HEK293 (cell line): ENCODE results near the gene ACSL3.

Experiments used
- CTCF ChIA-PET: fragments of 350-600 bp; formaldehyde crosslinking; extraction: SDS; loops from one replicate; lab custom pipeline; 2021; ENCODE audit warnings: antibody characterized with exemption; lab: Yijun Ruan, JAX
- POLR2A ChIA-PET: fragments of 300-600 bp; formaldehyde crosslinking; extraction: SDS; loops from one replicate; lab custom pipeline; 2020; ENCODE audit warnings: antibody characterized with exemption, inconsistent platforms; lab: Yijun Ruan, JAX
- H3K27ac ChIP-seq: fragments of 200-500 bp; sonication (Bioruptor generic); 2 replicates; pipeline ENCODE4 v1.5.1; 2014; ENCODE audit warnings: low read depth, low read length, control low read depth, inconsistent platforms; ENCODE audit errors: extremely low read depth
- H3K36me3 ChIP-seq, 2 experiments: fragments of 200-500 bp in 1 of 2; sonication (Bioruptor generic) in 1 of 2; 1 replicate in 1 of 2; 2 replicates in 1 of 2; pipeline ENCODE4 v1.5.1; 2014 to 2017; ENCODE audit warnings: inconsistent platforms in 2 of 2, low read length in 2 of 2; ENCODE audit not compliant: control insufficient read depth in 2 of 2, insufficient read depth in 1 of 2
- H3K4me1 ChIP-seq: fragments of 200-500 bp; sonication (Bioruptor generic); 2 replicates; pipeline ENCODE4 v1.5.1; 2014; ENCODE audit warnings: mild to moderate bottlenecking, low read length, inconsistent platforms; ENCODE audit not compliant: control insufficient read depth, insufficient read depth
- H3K4me3 ChIP-seq: 2 replicates; pipeline ENCODE4 v1.5.1; 2011; ENCODE audit warnings: low read depth, mild to moderate bottlenecking, control low read depth, low read length, moderate library complexity
- H3K9me3 ChIP-seq: fragments of 200-500 bp; sonication (Bioruptor generic); 2 replicates; pipeline ENCODE4 v1.5.1; 2014; ENCODE audit warnings: low read depth, low read length, inconsistent platforms; ENCODE audit not compliant: control insufficient read depth, insufficient read depth
- PRDM1 ChIP-seq: fragments of 450-650 bp; formaldehyde crosslinking; IDR thresholded peaks from 2 replicates; pipeline ENCODE4; 2016; ENCODE audit warnings: missing biosample characterization, missing genetic modification characterization
- TRIM28 ChIP-seq: IDR thresholded peaks from 2 replicates; pipeline ENCODE4 v1.6.1; 2011; ENCODE audit warnings: low read length, control low read depth, borderline replicate concordance
- ZBTB17 ChIP-seq: fragments of 450-650 bp; formaldehyde crosslinking; IDR thresholded peaks from 2 replicates; pipeline ENCODE4 v1.5.1; 2016; ENCODE audit warnings: missing biosample characterization, missing genetic modification characterization
- ZNF335 ChIP-seq: fragments of 450-650 bp; formaldehyde crosslinking; conservative IDR thresholded peaks from 2 replicates; pipeline ENCODE4 v1.5.1; 2016; ENCODE audit warnings: missing biosample characterization, missing genetic modification characterization
- ZNF366 ChIP-seq: fragments of 450-650 bp; formaldehyde crosslinking; conservative IDR thresholded peaks from 2 replicates; pipeline ENCODE4 v1.5.1; 2016; ENCODE audit warnings: missing biosample characterization, missing genetic modification characterization
- ZNF449 ChIP-seq: fragments of 450-650 bp; formaldehyde crosslinking; IDR thresholded peaks from 2 replicates; pipeline ENCODE4 v1.5.1; 2017; ENCODE audit warnings: missing biosample characterization, mild to moderate bottlenecking, missing genetic modification characterization, moderate library complexity
- ZNF571 ChIP-seq: fragments of 450-650 bp; formaldehyde crosslinking; IDR thresholded peaks from 2 replicates; pipeline ENCODE4 v1.5.0; 2017; ENCODE audit warnings: missing biosample characterization, missing genetic modification characterization
- ZNF777 ChIP-seq: fragments of 450-650 bp; formaldehyde crosslinking; IDR thresholded peaks from 2 replicates; pipeline ENCODE4 v1.5.1; 2017; ENCODE audit warnings: missing biosample characterization, missing genetic modification characterization, borderline replicate concordance
- TF ChIP-seq, protein P1 (sequence below): fragments of 450-650 bp; formaldehyde crosslinking; IDR thresholded peaks from 2 replicates; pipeline ENCODE4 v1.5.1; 2016; ENCODE audit warnings: missing biosample characterization, missing genetic modification characterization
- TF ChIP-seq, protein P2 (sequence below): fragments of 450-650 bp; formaldehyde crosslinking; IDR thresholded peaks from 2 replicates; pipeline ENCODE4 v1.5.1; 2016; ENCODE audit warnings: missing biosample characterization, missing genetic modification characterization

Gene ACSL3

GRCh38 chr2:222854773-222855700, 5.8 kb upstream of the ACSL3 start (continued):
- TF ChIP-seq, protein P1, sequence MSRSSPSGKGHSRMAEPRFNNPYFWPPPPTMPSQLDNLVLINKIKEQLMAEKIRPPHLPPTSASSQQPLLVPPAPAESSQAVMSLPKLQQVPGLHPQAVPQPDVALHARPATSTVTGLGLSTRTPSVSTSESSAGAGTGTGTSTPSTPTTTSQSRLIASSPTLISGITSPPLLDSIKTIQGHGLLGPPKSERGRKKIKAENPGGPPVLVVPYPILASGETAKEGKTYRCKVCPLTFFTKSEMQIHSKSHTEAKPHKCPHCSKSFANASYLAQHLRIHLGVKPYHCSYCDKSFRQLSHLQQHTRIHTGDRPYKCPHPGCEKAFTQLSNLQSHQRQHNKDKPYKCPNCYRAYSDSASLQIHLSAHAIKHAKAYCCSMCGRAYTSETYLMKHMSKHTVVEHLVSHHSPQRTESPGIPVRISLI (tag by site-specific recombination): no peak

DNA sequence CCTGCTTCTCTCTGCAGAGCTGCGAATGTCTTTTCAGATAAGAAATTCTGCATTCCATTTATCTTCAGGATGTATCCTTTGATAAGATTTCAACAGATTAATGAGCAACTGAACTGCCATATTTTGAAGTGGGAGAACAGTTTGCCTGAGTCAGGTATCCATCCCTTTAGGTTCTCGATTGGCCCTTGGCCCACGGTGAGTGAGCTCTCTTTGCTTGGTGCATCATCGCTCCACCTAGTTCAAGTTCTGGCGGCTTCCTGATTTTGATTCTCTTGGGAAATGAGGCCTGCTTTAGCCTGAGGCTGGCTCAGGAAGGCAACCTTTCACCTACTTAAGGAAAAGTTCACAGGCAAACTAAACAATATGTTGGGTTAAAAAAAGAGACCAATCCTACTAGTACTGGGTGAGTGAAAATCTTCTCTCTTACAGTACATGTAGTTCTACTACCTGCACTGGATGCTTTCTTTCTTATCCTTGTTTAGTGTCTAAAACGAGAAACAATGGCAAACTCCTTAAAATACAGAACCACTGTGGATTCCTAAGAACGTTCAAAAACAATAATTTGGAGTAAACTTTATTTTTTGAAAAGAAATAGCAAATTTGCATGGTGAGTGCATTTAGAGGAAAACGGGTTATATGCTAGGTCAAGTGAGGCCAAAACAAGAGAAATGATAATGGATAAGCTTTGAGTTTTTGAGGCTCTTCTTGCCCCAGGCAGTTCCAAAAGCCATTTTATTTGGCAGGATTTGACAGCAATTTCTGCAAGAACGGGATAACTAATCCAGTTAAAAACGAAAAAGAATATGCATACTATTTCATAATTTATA, 837 bp upstream of the ACSL3 start:
- H3K9me3 ChIP-seq: no peaks in the 10 kb centered on the region
- H3K4me3 ChIP-seq: peak overlapping the region; percentile 83
- ChIA-PET POLR2A (interaction anchor here (0.7 to 2.6 kb wide), 4 partner anchors 15 to 151 kb away, joined by 3 to 19 read pairs (median 4); no protein-coding TSS in a partner anchor), CTCF (interaction anchor here (0.6 to 1.3 kb wide), 3 partner anchors 24 to 1425 kb away, joined by 3 to 4 read pairs (median 3); no protein-coding TSS in a partner anchor)
- peak overlapping the region; percentile 54 for H3K27ac ChIP-seq
- no peaks in the 10 kb centered on the region for H3K36me3 ChIP-seq
- H3K4me1 ChIP-seq: peaks cover 20% of the 10 kb centered on the region
- TF ChIP-seq, protein P2, sequence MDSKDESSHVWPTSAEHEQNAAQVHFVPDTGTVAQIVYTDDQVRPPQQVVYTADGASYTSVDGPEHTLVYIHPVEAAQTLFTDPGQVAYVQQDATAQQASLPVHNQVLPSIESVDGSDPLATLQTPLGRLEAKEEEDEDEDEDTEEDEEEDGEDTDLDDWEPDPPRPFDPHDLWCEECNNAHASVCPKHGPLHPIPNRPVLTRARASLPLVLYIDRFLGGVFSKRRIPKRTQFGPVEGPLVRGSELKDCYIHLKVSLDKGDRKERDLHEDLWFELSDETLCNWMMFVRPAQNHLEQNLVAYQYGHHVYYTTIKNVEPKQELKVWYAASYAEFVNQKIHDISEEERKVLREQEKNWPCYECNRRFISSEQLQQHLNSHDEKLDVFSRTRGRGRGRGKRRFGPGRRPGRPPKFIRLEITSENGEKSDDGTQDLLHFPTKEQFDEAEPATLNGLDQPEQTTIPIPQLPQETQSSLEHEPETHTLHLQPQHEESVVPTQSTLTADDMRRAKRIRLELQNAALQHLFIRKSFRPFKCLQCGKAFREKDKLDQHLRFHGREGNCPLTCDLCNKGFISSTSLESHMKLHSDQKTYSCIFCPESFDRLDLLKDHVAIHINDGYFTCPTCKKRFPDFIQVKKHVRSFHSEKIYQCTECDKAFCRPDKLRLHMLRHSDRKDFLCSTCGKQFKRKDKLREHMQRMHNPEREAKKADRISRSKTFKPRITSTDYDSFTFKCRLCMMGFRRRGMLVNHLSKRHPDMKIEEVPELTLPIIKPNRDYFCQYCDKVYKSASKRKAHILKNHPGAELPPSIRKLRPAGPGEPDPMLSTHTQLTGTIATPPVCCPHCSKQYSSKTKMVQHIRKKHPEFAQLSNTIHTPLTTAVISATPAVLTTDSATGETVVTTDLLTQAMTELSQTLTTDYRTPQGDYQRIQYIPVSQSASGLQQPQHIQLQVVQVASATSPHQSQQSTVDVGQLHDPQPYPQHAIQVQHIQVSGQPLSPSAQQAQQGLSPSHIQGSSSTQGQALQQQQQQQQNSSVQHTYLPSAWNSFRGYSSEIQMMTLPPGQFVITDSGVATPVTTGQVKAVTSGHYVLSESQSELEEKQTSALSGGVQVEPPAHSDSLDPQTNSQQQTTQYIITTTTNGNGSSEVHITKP (tag by site-specific recombination): no peak
- TF ChIP-seq, protein P1 (tag by site-specific recombination): 0 out of 2 replicates have a peak, but pooled peaks have one; percentile 26
- TF ChIP-seq PRDM1 (tag by site-specific recombination): 0 out of 2 replicates have a peak, but pooled peaks have one; percentile 47
- 0 out of 2 replicates have a peak, but pooled peaks have one; percentile 34 for TF ChIP-seq ZNF366 (tag by site-specific recombination)
- no peak for TF ChIP-seq ZNF777
- peak; percentile 66 for TF ChIP-seq ZBTB17
- peak; percentile 38; the same call in 1 of the 2 replicates for TF ChIP-seq TRIM28
- no peak for TF ChIP-seq ZNF571 (tag by site-specific recombination)
- TF ChIP-seq ZNF449 (tag by site-specific recombination): no peak
- TF ChIP-seq ZNF335 (tag by site-specific recombination): peak; percentile 19; the same call in 1 of the 2 replicates
